Astrocyte of the spinal cord (primary cell): ENCODE data around the gene TMA7.

Experiments used
- DNase-seq: peaks from one replicate; pipeline ENCODE4 v3.0.0; 2011; ENCODE audit warnings: low read depth, low spot score
- H3K4me3 ChIP-seq: 2 replicates; pipeline ENCODE4 v1.5.1; 2011; ENCODE audit warnings: low read depth, mild to moderate bottlenecking, low read length, moderate library complexity
- CTCF ChIP-seq: IDR thresholded peaks from 2 replicates; pipeline ENCODE4 v1.5.1; 2012; ENCODE audit warnings: low read depth, mild to moderate bottlenecking, low read length, inconsistent platforms
- in situ Hi-C: cut with HindIII; loops from 2 replicates; pipeline ENCODE4 v1.10.0; 2017; ENCODE audit warnings: low sequenced_read_pairs

The TMA7 gene

GRCh38 chr3:48427630-48427962, 12.5 kb upstream of the TMA7 start:
- no peak for DNase-seq
- TF ChIP-seq CTCF, result no peak
- peak overlapping the region; percentile 5 for H3K4me3 ChIP-seq
- in situ Hi-C loops, result no loop called here

GRCh38 chr3:48428088-48428571, 11.9 kb upstream of the TMA7 start:
- DNase-seq, result no peak
- peak overlapping the region; percentile 60 for H3K4me3 ChIP-seq
- no peak for TF ChIP-seq CTCF
- in situ Hi-C loops, result no loop called here

- DNase-seq, result no peak
- in situ Hi-C loops, result no loop called here
- TF ChIP-seq CTCF, result no peak
- peak overlapping the region; percentile 60 for H3K4me3 ChIP-seq
Measured at GRCh38 chr3:48428572-48429316, 11.3 kb upstream of the TMA7 start.

GRCh38 chr3:48429317-48429959, 10.6 kb upstream of the TMA7 start:
- in situ Hi-C loops, result no loop called here
- DNase-seq, result no peak
- peak overlapping the region; percentile 60 for H3K4me3 ChIP-seq
- no peak for TF ChIP-seq CTCF

GRCh38 chr3:48429960-48430707, 9.9 kb upstream of the TMA7 start, which contains the start of gene PLXNB1:
PLXNB1 (minus strand) TSS chr3:48430086; CDS start chr3:48424611, 5,475 bp downstream.
- in situ Hi-C loops, result no loop called here
- no peak for TF ChIP-seq CTCF
- peak; percentile 61 for DNase-seq
- peak within 1 kb of the TSS; percentile 60 for H3K4me3 ChIP-seq

GRCh38 chr3:48430708-48431101, 9.4 kb upstream of the TMA7 start:
- DNase-seq, result no peak
- in situ Hi-C loops, result no loop called here
- no peak overlapping the region for H3K4me3 ChIP-seq
- no peak for TF ChIP-seq CTCF
